Activated T-cell treated with anti-CD3 and anti-CD28 coated beads, Interleukin-2, amount 50 U/mL, for 72 hours (primary cell): ENCODE results near the gene GLYR1. TPM values are rescaled to one million over a fixed set of nuclear protein-coding genes. Genes with fewer than 3 reads are reported as not detected.

Source experiments
- ATAC-seq, 2 donors: fragments of 150-1000 bp; cut with Tn5 transposase; replicated peaks in 1 of 2; 2 replicates each; pipeline ENCODE4 v1.10.0; 2021; ENCODE audit warnings: moderate library complexity in 2 of 2, mild to moderate bottlenecking in 1 of 2
- DNase-seq, 2 donors: peaks; one replicate each; pipeline ENCODE4 v3.0.0; 2021 to 2022; ENCODE audit warnings: mixed read lengths in 1 of 2
- H3K27ac Mint-ChIP-seq: one replicate; pipeline ENCODE4 v1.8.0; 2022; ENCODE audit warnings: mild to moderate bottlenecking, moderate library complexity, mixed read lengths
- H3K27me3 Mint-ChIP-seq: one replicate; pipeline ENCODE4 v1.8.0; 2022; ENCODE audit warnings: low read depth, mixed read lengths
- H3K36me3 Mint-ChIP-seq, 2 donors: one replicate each; pipeline ENCODE4 v1.8.0; 2022; ENCODE audit warnings: mixed read lengths in 2 of 2, mild to moderate bottlenecking in 1 of 2; ENCODE audit not compliant: insufficient read depth in 2 of 2
- H3K4me1 Mint-ChIP-seq: one replicate; pipeline ENCODE4 v1.8.0; 2022; ENCODE audit warnings: low read depth, mixed read lengths
- H3K4me3 Mint-ChIP-seq, 2 donors: one replicate each; pipeline ENCODE4 v1.8.0; 2022; ENCODE audit warnings: mild to moderate bottlenecking in 2 of 2, mixed read lengths in 2 of 2, moderate library complexity in 2 of 2
- H3K9me3 Mint-ChIP-seq, 2 donors: one replicate each; pipeline ENCODE4 v1.8.0; 2022; ENCODE audit warnings: mixed read lengths in 2 of 2
- total RNA-seq, 2 donors: library from RNA; stranded (reverse); gene quantifications; one replicate each; pipeline ENCODE4 v1.2.3, GENCODE V29; 2022

The GLYR1 gene
- total RNA-seq, 2 donors from 2014 or later = 54.9 to 63.6 TPM

GRCh38 chr16:4765511-4766474, 81.3 kb downstream of the GLYR1 start:
- DNase-seq = no peak
- Mint-ChIP-seq H3K27ac (peak overlapping the region; percentile 83), H3K4me1 (peaks cover 34% of the 10 kb centered on the region), H3K9me3 (no peaks in the 10 kb centered on the region), H3K36me3 (peaks cover 0 to 4% of the 10 kb centered on the region in 2 donors), H3K4me3 (peak overlapping the region; percentile 89 to 94), H3K27me3 (no peaks in the 10 kb centered on the region)
- ATAC-seq = no peak

- no peaks in the 10 kb centered on the region for H3K9me3 Mint-ChIP-seq
- ATAC-seq = no peak
- no peaks in the 10 kb centered on the region for H3K27me3 Mint-ChIP-seq
- DNase-seq = no peak
- H3K4me1 Mint-ChIP-seq = peaks cover 32% of the 10 kb centered on the region
- no peak overlapping the region for H3K27ac Mint-ChIP-seq
- H3K36me3 Mint-ChIP-seq = peaks cover 2 to 11% of the 10 kb centered on the region in 2 donors
- no peak overlapping the region for H3K4me3 Mint-ChIP-seq
Measured at GRCh38 chr16:4763791-4764190, 83.3 kb downstream of the GLYR1 start.

- Mint-ChIP-seq H3K27ac (no peak overlapping the region), H3K27me3 (no peaks in the 10 kb centered on the region), H3K9me3 (no peaks in the 10 kb centered on the region), H3K4me1 (peaks cover 17% of the 10 kb centered on the region), H3K36me3 (peaks cover 2 to 18% of the 10 kb centered on the region in 2 donors), H3K4me3 (no peak overlapping the region)
- ATAC-seq (no peak), DNase-seq (no peak)
Measured at GRCh38 chr16:4762205-4762604, 84.9 kb downstream of the GLYR1 start.

GRCh38 chr16:4760221-4760910, 86.7 kb downstream of the GLYR1 start:
- H3K4me1 Mint-ChIP-seq = peaks cover 6% of the 10 kb centered on the region
- DNase-seq (no peak), ATAC-seq (no peak)
- H3K4me3 Mint-ChIP-seq = no peak overlapping the region
- H3K27me3 Mint-ChIP-seq = no peaks in the 10 kb centered on the region
- peaks cover 6 to 27% of the 10 kb centered on the region in 2 donors for H3K36me3 Mint-ChIP-seq
- no peaks in the 10 kb centered on the region for H3K9me3 Mint-ChIP-seq
- no peak overlapping the region for H3K27ac Mint-ChIP-seq

- DNase-seq (no peak), ATAC-seq (no peak)
- H3K36me3 Mint-ChIP-seq = peaks cover 6 to 29% of the 10 kb centered on the region in 2 donors
- no peak overlapping the region for H3K27ac Mint-ChIP-seq
- H3K4me1 Mint-ChIP-seq = peaks cover 2% of the 10 kb centered on the region
- H3K27me3 Mint-ChIP-seq = no peaks in the 10 kb centered on the region
- H3K4me3 Mint-ChIP-seq = no peak overlapping the region
- H3K9me3 Mint-ChIP-seq = no peaks in the 10 kb centered on the region
Measured at GRCh38 chr16:4755687-4756086, 91.4 kb downstream of the GLYR1 start.

- H3K36me3 Mint-ChIP-seq = peaks cover 5 to 26% of the 10 kb centered on the region in 2 donors
Measured at GRCh38 chr16:4754865-4755264, 92.2 kb downstream of the GLYR1 start.

GRCh38 chr16:4753227-4753626, 93.9 kb downstream of the GLYR1 start:
- DNase-seq = no peak
- Mint-ChIP-seq H3K9me3 (no peaks in the 10 kb centered on the region), H3K27me3 (no peaks in the 10 kb centered on the region), H3K36me3 (peaks cover 4 to 18% of the 10 kb centered on the region in 2 donors), H3K4me1 (peaks cover 12% of the 10 kb centered on the region), H3K27ac (no peak overlapping the region), H3K4me3 (no peak overlapping the region)
- ATAC-seq = no peak

More at GRCh38 chr16:4754865-4755264, 92.2 kb downstream of the GLYR1 start:
- DNase-seq = no peak
- no peaks in the 10 kb centered on the region for H3K27me3 Mint-ChIP-seq
- no peak overlapping the region for H3K27ac Mint-ChIP-seq
- H3K4me3 Mint-ChIP-seq = no peak overlapping the region
- no peak for ATAC-seq
- H3K9me3 Mint-ChIP-seq = no peaks in the 10 kb centered on the region
- no peaks in the 10 kb centered on the region for H3K4me1 Mint-ChIP-seq

Other genes with a start within 250 kb of the GLYR1 start
- 10 to 100 TPM; 17.2 to 18.4 TPM for gene UBALD1, start 232.4 kb downstream of the GLYR1 start, total RNA-seq
- 100 to 1,000 TPM; 107 to 116 TPM for gene MGRN1, start 222.5 kb downstream of the GLYR1 start, total RNA-seq
- 10 to 100 TPM; 22.8 to 28.0 TPM for gene NUDT16L1, start 153.7 kb downstream of the GLYR1 start, total RNA-seq
- 10 to 100 TPM; 18.0 to 20.6 TPM for gene ANKS3, start 113.0 kb downstream of the GLYR1 start, total RNA-seq
- gene DNAAF8, start 112.8 kb downstream of the GLYR1 start, total RNA-seq = under 1 TPM in 1 of 2 donors, not detected in 1; 0.48 TPM
- 10 to 100 TPM; 14.1 TPM for gene ZNF500, start 80.1 kb downstream of the GLYR1 start, total RNA-seq
- not detected for gene SEPTIN12, start 58.9 kb downstream of the GLYR1 start, total RNA-seq
- not detected for gene SMIM22, start 51.9 kb downstream of the GLYR1 start, total RNA-seq
- 1 to 10 TPM; 3.7 to 7.4 TPM for gene ROGDI, start 44.7 kb downstream of the GLYR1 start, total RNA-seq
- 10 to 100 TPM; 32.0 to 36.0 TPM for gene UBN1, start 193 bp upstream of the GLYR1 start, total RNA-seq
- under 1 TPM; 0.09 to 0.22 TPM for gene PPL, start 89.9 kb upstream of the GLYR1 start, total RNA-seq
- under 1 TPM in 1 of 2 donors, not detected in 1; 0.02 TPM for gene SEC14L5, start 111.0 kb upstream of the GLYR1 start, total RNA-seq
- 1 to 10 TPM; 7.1 to 8.4 TPM for gene NAGPA, start 186.6 kb upstream of the GLYR1 start, total RNA-seq
- gene C16orf89, start 218.7 kb upstream of the GLYR1 start, total RNA-seq = not detected
- 10 to 100 TPM; 15.0 to 16.7 TPM for gene ALG1, start 224.6 kb upstream of the GLYR1 start, total RNA-seq